Activated CD8-positive, alpha-beta memory T cell treated with anti-CD3 and anti-CD28 coated beads for 36 hours (primary cell): ENCODE data around the gene REPS2. TPM values are rescaled to one million over a fixed set of nuclear protein-coding genes. Genes with fewer than 3 reads are reported as not detected.

Experiments used
- CTCF ChIA-PET: fragments of 350-600 bp; sonication (Branson Sonifier 250); formaldehyde crosslinking; loops from one replicate; lab custom pipeline; 2021; ENCODE audit warnings: antibody characterized with exemption; lab: Charles Lee
- POLR2A ChIA-PET: fragments of 350-600 bp; sonication (Branson Sonifier 250); formaldehyde crosslinking; loops from one replicate; lab custom pipeline; 2021; ENCODE audit warnings: antibody characterized with exemption; lab: Charles Lee
- total RNA-seq, 2 experiments: library from RNA; stranded (reverse); gene quantifications; one replicate each; pipeline ENCODE4 v1.2.3, GENCODE V29; 2021

The REPS2 gene
- total RNA-seq: not detected

DNA sequence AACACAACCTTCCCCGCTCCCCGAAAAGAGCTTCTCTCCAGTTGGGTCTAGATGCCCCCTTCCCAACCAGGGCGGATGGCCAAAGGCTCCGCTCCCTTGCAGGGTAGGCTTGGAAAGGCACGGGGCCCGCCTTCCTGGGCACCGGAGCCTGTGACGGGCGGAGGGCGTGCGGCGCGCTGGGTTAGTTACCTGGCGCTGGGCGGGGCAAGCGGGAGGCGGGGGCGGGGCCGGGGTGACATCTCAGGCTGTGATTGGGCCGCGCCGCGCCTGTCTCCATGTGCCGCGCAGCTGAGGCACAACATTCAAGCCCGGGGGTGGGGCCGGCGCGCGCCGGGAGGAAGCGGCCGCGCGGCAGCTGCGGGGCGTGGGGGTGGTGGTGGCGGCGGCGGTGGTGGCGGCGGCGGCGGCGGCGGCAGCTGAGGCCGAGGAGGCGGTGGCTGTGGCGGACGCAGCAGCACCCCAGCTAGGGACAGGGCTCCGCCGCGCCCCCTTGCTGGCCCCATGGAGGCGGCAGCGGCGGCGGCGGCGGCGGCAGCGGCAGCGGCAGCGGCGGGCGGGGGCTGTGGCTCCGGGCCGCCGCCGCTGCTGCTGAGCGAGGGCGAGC is at the start of gene REPS2:
Gene REPS2, plus strand, starts transcription at position 298 of the 604 bp plus-strand sequence. Its CDS starts 204 bp downstream, at position 502.
- POLR2A ChIA-PET: no interaction called here

DNA sequence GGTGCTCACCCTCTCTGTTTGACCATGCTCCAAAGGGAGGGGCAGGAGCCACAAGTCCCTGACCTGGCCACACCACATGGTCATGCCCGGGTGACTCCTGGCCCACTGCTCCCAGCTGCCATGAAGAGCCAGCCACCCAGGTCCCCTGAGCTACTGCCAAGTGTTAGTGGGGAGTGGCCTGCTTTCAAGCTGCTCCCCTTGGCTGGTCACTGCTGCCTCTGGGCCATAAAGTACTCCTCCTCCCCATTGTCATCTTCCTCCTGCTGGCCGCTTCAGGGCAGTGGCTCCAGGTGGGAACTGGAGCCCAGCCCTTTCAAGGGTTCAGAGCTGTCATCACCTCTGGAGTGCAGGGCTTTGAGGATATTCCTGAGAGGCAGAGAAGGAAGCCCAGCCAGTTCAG is 49.0 kb upstream of the REPS2 start:
- POLR2A ChIA-PET: no interaction called here
- CTCF ChIA-PET: interaction anchor here (0.5 to 0.6 kb wide), 2 partner anchors 120 to 1258 kb away, joined by 3 read pairs; no protein-coding TSS in a partner anchor

More for the DNA sequence above, at the start of gene REPS2:
- CTCF ChIA-PET: no interaction called here

DNA sequence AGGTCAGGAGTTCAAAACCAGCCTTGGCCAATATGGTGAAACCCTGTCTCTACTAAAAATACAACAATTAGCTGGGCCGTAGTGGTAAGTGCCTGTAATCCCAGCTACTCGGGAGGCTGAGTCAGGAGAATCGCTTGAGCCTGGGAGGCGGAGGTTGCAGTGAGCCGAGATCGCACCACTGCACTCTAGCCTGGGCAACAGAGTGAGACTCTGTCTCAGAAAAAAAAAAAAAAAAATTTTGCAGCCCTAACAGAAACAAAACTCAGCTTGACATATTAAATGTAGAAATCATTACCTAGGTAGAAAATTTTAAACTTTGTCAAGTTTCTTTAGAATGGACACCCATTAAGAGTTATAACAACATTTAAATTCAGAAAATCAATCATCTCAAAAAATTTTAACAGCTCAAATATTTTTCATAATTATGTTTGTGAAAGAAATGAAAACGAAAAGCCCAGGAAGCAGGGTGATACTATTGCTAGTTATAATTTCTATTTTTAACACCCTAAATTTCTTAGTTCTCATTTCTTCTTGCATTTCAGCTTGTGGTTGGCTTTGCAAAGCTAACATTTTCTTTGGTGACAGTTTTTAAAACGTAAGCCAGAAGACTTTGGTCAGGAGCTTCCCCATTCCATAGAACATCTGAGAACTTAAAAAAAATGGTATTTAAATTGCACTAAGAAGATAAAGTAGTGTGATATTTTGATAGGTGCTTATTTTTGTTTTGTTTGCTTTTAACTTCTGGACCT is 43.0 kb upstream of the REPS2 start:
- POLR2A ChIA-PET: no interaction called here

GRCh38 chrX:16910376-16910775 is 36.1 kb upstream of the REPS2 start:
- ChIA-PET CTCF (interaction anchor here (0.6 kb wide), 1 partner anchor 30 kb away, joined by 3 read pairs; no protein-coding TSS in a partner anchor), POLR2A (no interaction called here)

More for the DNA sequence above, 43.0 kb upstream of the REPS2 start:
- CTCF ChIA-PET: interaction anchor here (0.6 kb wide), 1 partner anchor 433 kb away, joined by 4 read pairs; no protein-coding TSS in a partner anchor

- ChIA-PET POLR2A (no interaction called here), CTCF (no interaction called here)
These were observed 32.4 kb upstream of the REPS2 start for GRCh38 chrX:16914058-16914457.

GRCh38 chrX:16916561-16916960 is 29.9 kb upstream of the REPS2 start:
- POLR2A ChIA-PET: no interaction called here
- CTCF ChIA-PET: interaction anchor here (0.7 kb wide), 1 partner anchor 37 kb away, joined by 4 read pairs; no protein-coding TSS in a partner anchor

DNA sequence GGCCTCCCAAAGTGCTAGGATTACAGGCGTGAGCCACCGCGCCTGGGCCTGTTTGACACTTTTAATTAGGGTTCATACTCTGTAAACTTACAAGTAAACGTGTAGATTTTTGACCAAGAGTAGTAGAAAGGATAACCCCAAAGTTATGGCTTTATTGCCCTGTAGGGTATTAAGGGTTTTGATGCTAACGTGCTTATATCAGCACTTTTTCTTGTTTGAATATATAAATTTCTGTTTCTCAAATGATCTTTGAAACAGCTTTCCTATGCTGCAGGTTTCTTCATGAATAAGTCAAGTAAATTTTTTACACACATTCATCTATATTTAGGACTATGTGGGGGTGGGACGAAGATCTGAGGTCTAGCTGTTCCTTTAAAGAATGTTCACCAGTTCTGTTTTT is 29.3 kb upstream of the REPS2 start:
- CTCF ChIA-PET: interaction anchor here (0.7 kb wide), 1 partner anchor 36 kb away, joined by 4 read pairs; no protein-coding TSS in a partner anchor
- POLR2A ChIA-PET: no interaction called here

DNA sequence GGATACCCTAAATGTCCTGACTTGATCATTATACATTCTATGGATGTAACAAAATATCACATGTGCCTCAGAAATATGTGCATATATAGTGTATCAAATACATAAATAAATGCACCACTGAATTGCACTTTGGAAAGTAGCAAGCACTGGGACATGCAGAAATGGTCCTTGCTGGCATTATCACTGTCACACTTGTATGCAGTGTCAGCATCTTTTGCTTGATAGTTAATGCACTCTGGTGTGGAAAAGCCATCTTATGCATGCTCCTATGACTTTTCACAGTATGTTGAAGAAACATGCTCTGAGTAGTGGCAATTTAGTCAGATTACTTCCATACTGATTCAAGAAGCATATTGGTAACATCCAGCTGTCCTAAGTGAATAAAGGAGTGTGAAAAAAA is 27.5 kb upstream of the REPS2 start:
- ChIA-PET POLR2A (no interaction called here), CTCF (no interaction called here)

DNA sequence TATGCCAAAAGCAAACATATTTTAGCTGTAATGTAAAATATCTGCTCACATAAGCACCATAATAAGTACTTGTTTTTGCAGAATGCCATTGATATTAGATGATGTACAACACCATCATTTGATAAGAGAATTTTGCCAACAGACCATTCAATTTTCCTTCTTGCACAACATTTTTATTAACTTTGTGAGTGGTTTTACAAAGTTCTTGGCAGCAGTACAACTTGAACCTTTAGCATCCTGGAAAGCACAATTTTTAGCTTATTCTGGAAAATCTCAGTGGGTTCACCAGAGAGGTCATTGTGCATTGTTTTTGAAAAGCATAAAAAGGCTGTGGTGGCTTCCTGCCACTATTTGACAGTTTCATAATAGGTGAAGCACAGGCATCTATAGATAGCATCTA is 26.4 kb upstream of the REPS2 start:
- ChIA-PET CTCF (no interaction called here), POLR2A (no interaction called here)

DNA sequence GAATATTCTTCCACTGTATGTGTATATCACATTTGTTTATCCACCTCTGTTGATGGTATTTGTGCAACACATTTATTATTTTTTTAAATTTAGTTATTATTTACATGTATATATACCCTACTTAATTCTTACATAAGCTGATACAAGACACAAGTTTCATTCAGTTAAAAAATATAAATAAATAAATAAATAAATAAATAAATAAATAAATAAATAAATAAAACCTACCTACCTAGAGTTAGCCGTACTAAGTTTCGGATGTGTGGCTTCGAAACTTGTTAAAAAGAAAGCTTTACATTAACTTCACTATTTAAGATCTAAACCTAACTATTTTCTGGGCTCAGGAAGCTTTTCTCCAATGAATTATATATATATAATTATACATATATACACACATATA is 23.3 kb upstream of the REPS2 start:
- ChIA-PET CTCF (no interaction called here), POLR2A (no interaction called here)

DNA sequence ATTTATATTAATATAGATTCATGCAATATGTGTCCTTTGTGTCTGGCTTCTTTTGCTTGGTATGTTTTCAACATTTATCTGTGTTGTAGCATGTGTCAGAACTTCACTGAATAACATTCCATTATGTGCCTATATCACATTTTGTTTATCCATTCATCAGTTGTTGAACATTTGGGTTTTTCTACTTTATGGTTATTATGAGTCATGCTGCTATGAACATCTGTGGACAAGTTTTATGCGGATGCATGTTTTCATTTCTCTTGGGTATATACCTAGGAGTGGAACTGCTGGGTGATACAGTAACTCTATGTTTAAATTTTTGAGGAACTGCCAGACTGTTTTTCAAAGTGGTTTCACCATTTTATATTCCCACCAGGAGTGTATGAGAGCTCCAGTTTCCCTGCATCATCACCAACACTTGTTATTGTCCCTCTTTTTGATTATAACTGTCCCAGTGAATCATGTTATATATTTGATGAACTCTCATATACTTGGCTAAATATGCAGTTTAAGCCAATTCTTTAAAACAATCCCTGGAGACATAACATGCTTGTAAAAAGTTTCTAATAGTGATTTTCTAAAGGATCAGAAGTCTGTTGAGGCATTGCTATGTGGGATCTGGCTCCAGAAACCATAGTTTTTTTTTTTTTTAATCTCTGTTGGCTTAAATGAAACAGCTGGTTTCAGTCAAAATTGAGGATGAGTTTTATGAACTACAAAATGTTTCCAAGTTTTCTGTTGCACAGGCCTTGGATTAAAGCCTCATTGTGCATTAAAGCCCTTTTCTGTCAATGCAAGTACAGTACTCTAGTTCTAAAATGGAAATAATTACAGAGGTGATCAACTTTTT is 21.6 kb upstream of the REPS2 start:
- CTCF ChIA-PET: no interaction called here
- POLR2A ChIA-PET: no interaction called here

DNA sequence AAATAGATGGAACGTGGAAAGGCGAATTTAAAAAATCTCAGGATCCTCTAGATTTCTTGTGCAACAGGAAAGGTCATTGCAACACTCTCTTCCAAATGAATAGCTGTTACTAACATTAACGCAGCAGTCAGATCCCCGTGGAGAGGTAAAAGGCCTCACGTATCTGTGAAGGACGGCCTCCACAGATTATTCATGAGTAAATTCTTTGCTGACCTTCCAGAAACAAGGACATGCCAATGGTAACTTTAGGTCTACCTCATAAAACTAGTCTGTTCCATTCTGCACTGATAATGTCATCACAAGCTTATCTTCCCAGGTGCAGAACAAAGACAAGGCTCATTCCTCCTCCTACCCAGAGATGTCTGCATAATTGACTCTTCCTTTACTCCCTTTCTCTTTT is 16.1 kb upstream of the REPS2 start:
- ChIA-PET POLR2A (no interaction called here), CTCF (no interaction called here)

- ChIA-PET POLR2A (no interaction called here), CTCF (no interaction called here)
These were observed 15.1 kb upstream of the REPS2 start for GRCh38 chrX:16931371-16931770.

DNA sequence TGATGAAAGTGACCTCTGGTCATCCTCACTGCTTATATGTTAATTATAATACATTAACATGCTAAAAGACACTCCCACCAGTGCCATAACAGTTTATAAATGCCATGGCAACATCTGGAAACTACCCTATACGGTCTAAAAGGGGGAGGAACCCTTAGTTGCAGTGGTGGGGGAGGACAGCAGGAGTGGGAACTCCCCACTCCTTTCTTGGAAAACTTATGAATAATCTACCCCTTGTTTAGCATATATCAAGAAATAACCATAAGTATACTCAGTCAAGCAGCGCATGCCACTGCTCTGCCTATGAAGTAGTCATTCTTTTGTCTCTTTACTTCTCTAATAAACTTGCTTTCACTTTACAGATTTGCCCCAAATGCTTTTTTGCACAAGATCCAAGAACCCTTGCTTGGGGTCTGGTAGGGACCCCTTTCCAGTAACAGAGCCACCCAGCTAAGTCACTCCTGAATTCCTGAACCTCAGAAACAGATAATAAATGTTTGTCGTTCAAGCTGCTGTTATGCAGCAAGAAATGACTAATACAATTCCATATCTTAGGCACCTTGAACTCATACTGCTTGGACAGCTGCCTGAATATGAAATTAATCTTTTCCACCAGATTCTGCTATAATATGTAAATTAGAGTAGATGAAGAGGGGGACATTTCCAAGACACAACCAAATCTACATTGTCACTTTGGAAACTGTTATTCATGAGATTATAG is 14.4 kb upstream of the REPS2 start:
- ChIA-PET POLR2A (no interaction called here), CTCF (no interaction called here)

DNA sequence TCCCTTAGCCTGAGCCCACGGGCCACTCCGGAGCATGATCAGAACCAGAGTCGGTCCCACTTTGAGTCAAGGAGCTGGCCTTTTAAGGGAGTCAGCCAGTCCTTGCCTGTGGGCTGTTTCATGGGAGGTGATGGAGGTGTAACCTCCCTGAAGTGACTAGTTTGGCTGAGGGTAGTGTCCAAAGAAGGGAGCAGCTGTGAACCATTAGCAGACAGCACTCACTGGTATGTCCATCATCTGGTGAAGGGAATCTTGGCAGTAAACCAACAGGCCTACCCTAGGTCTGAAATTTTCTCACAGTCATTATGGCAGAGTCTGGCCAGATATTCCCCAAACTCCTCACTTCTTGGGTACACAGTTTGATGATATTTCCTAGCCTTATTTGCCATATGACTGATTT is 12.3 kb upstream of the REPS2 start:
- CTCF ChIA-PET: no interaction called here

GRCh38 chrX:16946971-16947562 is 609 bp downstream of the REPS2 start:
- ChIA-PET CTCF (no interaction called here), POLR2A (no interaction called here)

More for the DNA sequence above, 12.3 kb upstream of the REPS2 start:
- POLR2A ChIA-PET: no interaction called here

DNA sequence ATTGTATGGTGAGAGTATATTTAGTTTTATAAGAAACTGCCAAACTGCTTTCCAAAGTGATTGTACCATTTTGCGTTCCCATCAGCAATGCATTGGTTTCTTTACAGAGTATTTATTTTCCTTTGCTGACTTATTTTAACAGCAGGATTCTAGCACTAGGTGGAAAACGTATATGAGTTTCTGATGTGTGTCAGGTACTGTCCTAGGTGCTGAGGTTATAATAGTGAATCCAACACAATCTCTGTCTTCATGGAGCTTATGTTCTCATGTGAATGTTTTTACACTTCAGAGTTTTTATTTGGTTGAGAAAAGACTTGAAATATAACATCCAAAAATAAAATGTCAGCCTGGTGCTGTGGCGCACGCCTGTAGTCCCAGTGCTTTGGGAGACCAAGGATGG is 4.0 kb downstream of the REPS2 start:
- ChIA-PET POLR2A (no interaction called here), CTCF (no interaction called here)

DNA sequence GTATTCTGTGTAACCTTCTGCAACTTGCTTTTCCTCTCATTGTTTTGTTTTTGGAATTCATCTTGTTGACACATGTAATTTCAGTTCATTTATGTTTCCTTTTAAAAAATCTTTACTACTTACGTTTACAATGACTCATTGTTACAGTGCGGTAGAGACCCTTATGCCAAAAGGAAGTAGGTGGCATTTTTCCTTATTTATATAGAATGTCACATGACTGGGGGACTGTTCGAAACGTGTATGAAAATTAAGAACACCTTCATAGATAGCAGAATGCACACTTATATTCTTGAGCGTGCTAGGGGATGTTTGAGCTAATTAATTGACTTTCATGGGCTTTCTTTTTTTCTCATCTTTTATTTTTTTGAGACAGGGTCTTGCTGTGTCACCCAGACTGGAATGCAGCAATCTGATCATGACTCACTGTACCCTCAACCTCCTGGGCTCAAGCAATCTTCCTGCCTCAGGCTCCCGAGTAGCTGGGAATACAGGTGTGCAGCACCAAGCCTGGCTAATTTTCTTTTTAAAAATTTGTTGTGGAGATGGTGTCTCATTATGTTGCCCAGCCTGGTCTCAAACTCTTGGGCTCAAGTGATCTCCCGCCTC is 7.3 kb downstream of the REPS2 start:
- POLR2A ChIA-PET: no interaction called here
- CTCF ChIA-PET: interaction anchor here (0.6 kb wide), 1 partner anchor 37 kb away, joined by 4 read pairs; no protein-coding TSS in a partner anchor
